ENCODE measurements around the gene HS6ST1.

The HS6ST1 gene

DNA sequence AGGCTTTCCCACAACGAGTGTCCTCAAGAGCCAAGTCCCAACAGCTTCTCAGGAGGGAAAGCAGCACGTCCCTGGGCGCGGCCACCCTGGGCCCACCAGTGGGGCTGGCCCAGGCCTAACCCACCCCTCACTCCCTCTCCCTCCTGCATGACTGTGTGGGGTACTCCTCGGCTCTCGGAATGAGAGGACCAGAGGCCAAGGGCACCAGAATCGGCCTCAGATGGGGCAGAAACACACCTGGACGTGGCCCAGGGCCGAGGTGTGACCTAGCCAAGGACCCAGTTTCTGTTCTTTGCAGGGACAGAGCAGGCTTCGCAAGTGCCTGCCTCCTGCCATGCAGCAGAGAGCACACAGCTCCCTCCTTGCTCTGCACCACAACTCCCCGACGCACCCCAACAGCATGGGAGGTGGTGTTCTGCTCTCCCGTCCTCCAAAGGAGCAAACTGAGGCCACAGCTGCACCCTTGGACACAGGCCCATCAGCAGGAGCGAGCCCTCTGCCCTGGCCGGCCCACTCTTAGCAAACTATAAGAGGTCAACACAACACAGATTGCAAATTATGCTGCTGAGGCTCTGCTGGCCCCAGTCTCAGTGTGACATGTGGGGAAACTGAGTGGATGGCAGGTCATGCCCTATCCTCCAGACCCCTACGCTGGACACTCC, 19.7 kb downstream of the HS6ST1 start:
- no peak overlapping the region for H3K4me3 ChIP-seq (ENCODE audit: control insufficient read depth, low read depth, low read length)
- DNase-seq (ENCODE audit: low read depth), result no peak
- TF ChIP-seq, protein P1, sequence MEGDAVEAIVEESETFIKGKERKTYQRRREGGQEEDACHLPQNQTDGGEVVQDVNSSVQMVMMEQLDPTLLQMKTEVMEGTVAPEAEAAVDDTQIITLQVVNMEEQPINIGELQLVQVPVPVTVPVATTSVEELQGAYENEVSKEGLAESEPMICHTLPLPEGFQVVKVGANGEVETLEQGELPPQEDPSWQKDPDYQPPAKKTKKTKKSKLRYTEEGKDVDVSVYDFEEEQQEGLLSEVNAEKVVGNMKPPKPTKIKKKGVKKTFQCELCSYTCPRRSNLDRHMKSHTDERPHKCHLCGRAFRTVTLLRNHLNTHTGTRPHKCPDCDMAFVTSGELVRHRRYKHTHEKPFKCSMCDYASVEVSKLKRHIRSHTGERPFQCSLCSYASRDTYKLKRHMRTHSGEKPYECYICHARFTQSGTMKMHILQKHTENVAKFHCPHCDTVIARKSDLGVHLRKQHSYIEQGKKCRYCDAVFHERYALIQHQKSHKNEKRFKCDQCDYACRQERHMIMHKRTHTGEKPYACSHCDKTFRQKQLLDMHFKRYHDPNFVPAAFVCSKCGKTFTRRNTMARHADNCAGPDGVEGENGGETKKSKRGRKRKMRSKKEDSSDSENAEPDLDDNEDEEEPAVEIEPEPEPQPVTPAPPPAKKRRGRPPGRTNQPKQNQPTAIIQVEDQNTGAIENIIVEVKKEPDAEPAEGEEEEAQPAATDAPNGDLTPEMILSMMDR (IDR thresholded peaks at IDR 0.05; ENCODE audit: control insufficient read depth, insufficient read depth, low read depth, low read length, missing control alignments), result no peak

DNA sequence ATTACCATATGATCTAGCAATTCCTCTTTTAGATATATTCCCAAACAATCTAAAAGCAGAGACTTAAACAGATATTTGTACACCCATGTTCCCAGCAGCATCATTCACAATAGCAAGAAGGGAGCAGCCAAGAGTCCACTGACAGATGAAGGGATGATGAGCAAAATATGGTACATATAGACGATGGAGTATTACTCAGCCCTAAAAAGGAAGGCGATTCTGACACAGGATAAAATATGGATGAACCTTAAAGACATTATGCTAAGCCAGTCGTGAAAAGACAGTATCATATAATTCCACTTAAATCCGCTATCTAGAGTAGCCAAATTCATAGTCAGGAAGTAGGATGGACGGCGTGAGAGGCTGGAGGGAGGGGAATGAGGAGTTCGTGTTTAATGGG, 20.4 kb downstream of the HS6ST1 start:
- TF ChIP-seq, protein P1 (IDR thresholded peaks at IDR 0.05; ENCODE audit: control insufficient read depth, insufficient read depth, low read depth, low read length, missing control alignments), result no peak
- no peak overlapping the region for H3K4me3 ChIP-seq (ENCODE audit: control insufficient read depth, low read depth, low read length)
- no peak for DNase-seq (ENCODE audit: low read depth)

DNA sequence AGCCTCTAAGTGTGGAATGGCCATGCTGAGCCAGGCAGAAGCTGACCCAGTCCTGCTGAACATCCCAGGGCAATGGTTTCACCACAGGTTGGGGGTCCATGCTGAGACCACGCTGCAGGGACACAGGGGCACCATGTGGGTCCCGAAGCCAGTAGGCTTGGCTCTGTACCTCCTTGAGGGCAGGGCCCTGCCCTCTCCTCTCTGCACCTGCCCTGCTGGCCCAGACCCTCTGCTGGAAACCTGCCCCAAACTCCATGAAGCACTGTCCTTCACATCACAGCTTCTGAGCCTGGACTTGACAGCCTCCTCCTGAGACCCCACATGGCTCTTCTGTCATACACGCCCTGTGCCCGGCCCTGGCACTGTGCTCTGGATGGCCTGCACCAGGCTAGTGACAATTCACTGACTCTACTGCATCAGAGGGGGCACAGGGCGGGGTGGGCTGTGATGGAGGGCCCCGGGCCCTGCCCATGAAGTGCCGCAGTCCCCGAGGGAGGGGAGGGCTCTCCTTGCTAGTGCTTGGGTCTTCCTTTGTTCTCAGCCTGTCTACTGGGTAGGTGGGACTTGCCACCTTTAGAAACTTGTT, 24.7 kb downstream of the HS6ST1 start:
- TF ChIP-seq, protein P1 (IDR thresholded peaks at IDR 0.05; ENCODE audit: control insufficient read depth, insufficient read depth, low read depth, low read length, missing control alignments), result no peak
- DNase-seq (ENCODE audit: low read depth), result no peak
- no peak overlapping the region for H3K4me3 ChIP-seq (ENCODE audit: control insufficient read depth, low read depth, low read length)

DNA sequence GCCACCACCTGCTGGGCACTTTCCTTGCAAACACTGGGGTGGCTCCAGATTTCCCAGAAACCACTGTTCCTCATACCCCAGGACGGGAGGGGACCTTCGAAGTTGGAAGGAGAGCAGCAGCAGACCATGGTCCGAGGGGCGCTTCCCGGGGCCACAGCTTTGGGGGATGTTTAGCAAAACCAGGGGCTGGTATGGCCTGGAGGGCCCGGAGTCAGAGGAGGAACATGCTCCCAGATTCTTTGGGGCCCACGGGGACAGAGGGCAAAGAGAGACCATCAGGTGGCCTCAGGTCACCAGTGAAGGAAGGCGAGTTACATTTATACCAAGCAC, 25.3 kb downstream of the HS6ST1 start:
- no peak overlapping the region for H3K4me3 ChIP-seq (ENCODE audit: control insufficient read depth, low read depth, low read length)
- DNase-seq (ENCODE audit: low read depth), result no peak
- TF ChIP-seq, protein P1 (IDR thresholded peaks at IDR 0.05; ENCODE audit: control insufficient read depth, insufficient read depth, low read depth, low read length, missing control alignments), result no peak

DNA sequence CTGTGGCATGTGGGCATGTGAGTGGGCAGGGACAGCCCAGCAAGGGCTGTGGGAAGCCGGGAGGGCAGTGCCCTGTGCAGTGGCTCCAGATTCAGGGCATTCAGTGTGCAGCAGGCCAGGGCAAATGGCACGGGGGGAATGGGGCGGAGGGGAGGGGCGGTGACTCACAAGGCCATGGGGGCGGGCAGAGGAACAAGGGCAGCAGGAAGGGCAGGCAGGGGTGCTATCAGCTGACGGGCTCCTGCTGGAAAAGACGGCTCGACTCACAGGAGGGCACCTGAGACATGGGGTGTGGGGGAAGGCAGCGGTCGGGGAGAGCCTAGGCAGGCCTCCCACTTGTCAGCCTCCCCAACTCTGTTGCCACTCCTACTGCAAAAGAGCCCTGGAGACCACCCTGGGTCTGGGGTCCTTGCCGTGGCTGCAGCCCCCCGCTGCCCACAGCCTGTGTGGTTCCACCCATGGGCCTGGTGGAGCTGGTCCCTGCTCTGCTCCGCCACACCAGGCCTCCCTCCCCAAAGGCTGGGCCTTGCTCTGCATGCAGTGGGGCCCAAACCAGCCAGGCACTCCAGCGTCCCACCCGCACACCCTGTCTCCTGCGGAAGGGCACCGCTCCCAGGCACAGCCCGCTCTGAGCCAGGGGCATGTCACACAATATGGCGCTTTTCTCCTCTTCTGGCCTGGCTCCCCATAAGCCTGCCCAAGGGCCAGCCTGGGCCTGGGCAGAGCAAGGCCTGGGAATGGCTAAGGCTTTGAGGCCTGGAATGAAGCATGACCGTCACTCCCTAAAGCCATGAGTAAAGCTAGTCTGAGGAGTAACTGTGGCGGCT, 25.9 kb downstream of the HS6ST1 start:
- DNase-seq (ENCODE audit: low read depth), result no peak
- no peak overlapping the region for H3K4me3 ChIP-seq (ENCODE audit: control insufficient read depth, low read depth, low read length)
- TF ChIP-seq, protein P1 (IDR thresholded peaks at IDR 0.05; ENCODE audit: control insufficient read depth, insufficient read depth, low read depth, low read length, missing control alignments), result no peak

DNA sequence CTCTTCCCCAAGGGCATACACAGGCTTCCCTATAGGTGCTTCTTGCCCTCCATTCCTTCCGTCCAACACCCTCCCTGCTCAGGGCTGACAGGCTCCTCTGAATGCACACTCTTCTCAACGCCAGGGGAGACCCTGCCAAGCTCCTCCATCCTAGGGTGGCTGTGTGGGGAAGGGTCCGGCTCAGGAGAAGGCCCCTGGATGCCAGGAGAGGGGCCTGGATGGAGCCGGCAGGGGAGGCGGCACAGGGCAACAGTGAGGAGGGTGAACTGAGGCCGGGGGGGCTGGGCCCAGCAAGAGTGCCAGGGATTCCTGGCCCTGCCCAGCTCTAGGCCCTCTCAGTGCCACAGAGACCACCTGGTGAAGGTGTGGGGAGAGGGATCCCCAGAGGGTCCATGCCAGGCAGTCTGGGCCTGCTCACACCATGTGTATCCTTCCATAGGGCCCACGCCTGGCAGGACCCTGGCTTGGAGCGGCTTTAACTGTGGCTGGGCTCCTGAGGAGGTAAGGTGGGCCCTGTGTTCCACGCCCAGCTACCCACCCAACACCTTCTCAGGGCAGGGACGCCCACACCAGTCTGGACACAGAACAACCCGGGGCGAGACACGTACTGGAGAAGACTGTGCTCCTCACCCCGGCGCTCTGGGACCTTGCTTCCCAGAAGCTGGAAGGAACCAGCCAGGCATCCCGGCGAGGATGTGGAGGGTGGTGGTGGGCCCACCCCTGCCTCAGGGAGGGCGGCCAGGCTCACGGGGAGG, 26.6 kb downstream of the HS6ST1 start:
- TF ChIP-seq, protein P1 (IDR thresholded peaks at IDR 0.05; ENCODE audit: control insufficient read depth, insufficient read depth, low read depth, low read length, missing control alignments), result no peak
- H3K4me3 ChIP-seq (ENCODE audit: control insufficient read depth, low read depth, low read length), result no peak overlapping the region
- DNase-seq (ENCODE audit: low read depth), result no peak

Data from AG09309 (cell line).